HepG2 (cell line): ENCODE data around the gene SNAPIN. TPM values are rescaled to one million over a fixed set of nuclear protein-coding genes. Genes with fewer than 3 reads are reported as not detected.

Experiments
- REST ChIP-seq, 2 experiments: IDR thresholded peaks; 2 replicates each; pipeline ENCODE4 v1.6.1; 2011 to 2012; ENCODE audit warnings: low read length in 2 of 2, borderline replicate concordance in 1 of 2, low read depth in 1 of 2, mild to moderate bottlenecking in 1 of 2, moderate library complexity in 1 of 2
- ZKSCAN5 ChIP-seq: sonication (generic); formaldehyde crosslinking; IDR thresholded peaks from 2 replicates; pipeline ENCODE4 v1.5.1; 2020; ENCODE audit warnings: mild to moderate bottlenecking, missing genetic modification reagents
- ZNF572 ChIP-seq: sonication (generic); formaldehyde crosslinking; IDR thresholded peaks from 2 replicates; pipeline ENCODE4 v1.5.1; 2020; ENCODE audit warnings: mild to moderate bottlenecking, missing genetic modification reagents
- polyA plus RNA-seq, 8 experiments: library from polyadenylated mRNA; depleted of rRNA in 3 of 8; stranded (reverse) in 7 of 8; unstranded in 1 of 8; fragments of >200 nt; fragmentation: Illumina TruSeq in 4 of 8; extraction: Trizol in 4 of 8; gene quantifications; 2 replicates each; pipeline versions ENCODE4 v1.2.1 to v1.2.3, GENCODE V29; 2011 to 2016; ENCODE audit warnings: low read depth in 4 of 8, missing spikeins in 1 of 8, mixed read lengths in 1 of 8; ENCODE audit not compliant: insufficient read depth in 1 of 8
- total RNA-seq, 5 experiments: library from RNA; depleted of rRNA; stranded (reverse); fragments of >200 nt; fragmentation: Illumina TruSeq; extraction: Trizol; gene quantifications; 2 replicates each; pipeline ENCODE4 v1.2.3, GENCODE V29; 2016; ENCODE audit warnings: low read depth in 1 of 5
- TF ChIP-seq, protein P1 (sequence below): IDR thresholded peaks from 2 replicates; pipeline ENCODE4 v1.4.0; 2020; ENCODE audit warnings: mild to moderate bottlenecking, missing genetic modification reagents
- TF ChIP-seq, protein P2 (sequence below): sonication (generic); formaldehyde crosslinking; IDR thresholded peaks from 2 replicates; pipeline ENCODE4 v1.4.0; 2020; ENCODE audit warnings: mild to moderate bottlenecking, missing genetic modification reagents

Gene SNAPIN
- total and polyA plus RNA-seq, 2 of the 13 experiments (the other 11 are each of a cell fraction or from before 2014, with no cell fraction given): 23.9 to 25.7 TPM

DNA sequence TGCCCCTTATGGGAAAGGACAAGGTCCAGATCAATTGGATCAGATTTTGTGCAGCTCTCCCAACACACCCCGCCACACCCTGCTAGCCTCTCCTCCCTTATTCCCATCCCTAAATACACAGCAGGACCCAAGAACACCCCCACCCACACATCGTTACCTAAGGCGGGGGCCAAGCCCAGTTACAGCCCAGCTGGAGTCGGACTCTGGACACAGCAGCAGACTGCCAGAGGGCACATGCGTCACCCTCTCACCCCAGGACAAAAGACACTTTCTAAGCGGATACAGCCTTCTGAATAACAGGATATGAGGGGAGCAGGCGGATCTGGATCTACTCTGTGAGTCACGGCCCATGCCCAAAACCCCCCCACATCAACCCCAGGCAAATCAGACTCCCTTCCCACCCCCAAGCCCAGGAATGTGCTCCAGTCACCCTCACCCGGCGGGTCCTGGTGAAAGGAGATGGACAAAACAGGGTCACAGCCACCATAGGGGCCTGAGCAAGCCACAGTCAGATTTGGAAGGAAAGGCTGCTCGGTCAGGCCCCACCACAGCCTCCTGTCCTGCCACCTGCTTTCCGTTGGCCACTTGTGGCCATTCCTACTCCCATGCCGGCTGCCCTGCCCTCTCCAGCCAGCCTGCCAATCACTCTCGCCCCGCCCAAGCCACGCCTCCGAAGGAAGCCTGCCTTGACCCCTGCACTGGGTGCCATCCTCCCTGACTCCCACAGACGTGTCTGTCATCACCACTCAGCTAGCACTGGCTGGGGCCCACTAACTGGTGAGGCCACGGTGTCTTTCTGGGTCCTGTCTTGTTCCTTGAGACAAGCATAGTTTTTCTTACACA, 49.5 kb upstream of the SNAPIN start (continued):
- TF ChIP-seq, protein P1, sequence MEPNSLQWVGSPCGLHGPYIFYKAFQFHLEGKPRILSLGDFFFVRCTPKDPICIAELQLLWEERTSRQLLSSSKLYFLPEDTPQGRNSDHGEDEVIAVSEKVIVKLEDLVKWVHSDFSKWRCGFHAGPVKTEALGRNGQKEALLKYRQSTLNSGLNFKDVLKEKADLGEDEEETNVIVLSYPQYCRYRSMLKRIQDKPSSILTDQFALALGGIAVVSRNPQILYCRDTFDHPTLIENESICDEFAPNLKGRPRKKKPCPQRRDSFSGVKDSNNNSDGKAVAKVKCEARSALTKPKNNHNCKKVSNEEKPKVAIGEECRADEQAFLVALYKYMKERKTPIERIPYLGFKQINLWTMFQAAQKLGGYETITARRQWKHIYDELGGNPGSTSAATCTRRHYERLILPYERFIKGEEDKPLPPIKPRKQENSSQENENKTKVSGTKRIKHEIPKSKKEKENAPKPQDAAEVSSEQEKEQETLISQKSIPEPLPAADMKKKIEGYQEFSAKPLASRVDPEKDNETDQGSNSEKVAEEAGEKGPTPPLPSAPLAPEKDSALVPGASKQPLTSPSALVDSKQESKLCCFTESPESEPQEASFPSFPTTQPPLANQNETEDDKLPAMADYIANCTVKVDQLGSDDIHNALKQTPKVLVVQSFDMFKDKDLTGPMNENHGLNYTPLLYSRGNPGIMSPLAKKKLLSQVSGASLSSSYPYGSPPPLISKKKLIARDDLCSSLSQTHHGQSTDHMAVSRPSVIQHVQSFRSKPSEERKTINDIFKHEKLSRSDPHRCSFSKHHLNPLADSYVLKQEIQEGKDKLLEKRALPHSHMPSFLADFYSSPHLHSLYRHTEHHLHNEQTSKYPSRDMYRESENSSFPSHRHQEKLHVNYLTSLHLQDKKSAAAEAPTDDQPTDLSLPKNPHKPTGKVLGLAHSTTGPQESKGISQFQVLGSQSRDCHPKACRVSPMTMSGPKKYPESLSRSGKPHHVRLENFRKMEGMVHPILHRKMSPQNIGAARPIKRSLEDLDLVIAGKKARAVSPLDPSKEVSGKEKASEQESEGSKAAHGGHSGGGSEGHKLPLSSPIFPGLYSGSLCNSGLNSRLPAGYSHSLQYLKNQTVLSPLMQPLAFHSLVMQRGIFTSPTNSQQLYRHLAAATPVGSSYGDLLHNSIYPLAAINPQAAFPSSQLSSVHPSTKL (CRISPR knock-in tag): peak; percentile 18; the same call in 1 of the 2 replicates
- TF ChIP-seq, protein P2, sequence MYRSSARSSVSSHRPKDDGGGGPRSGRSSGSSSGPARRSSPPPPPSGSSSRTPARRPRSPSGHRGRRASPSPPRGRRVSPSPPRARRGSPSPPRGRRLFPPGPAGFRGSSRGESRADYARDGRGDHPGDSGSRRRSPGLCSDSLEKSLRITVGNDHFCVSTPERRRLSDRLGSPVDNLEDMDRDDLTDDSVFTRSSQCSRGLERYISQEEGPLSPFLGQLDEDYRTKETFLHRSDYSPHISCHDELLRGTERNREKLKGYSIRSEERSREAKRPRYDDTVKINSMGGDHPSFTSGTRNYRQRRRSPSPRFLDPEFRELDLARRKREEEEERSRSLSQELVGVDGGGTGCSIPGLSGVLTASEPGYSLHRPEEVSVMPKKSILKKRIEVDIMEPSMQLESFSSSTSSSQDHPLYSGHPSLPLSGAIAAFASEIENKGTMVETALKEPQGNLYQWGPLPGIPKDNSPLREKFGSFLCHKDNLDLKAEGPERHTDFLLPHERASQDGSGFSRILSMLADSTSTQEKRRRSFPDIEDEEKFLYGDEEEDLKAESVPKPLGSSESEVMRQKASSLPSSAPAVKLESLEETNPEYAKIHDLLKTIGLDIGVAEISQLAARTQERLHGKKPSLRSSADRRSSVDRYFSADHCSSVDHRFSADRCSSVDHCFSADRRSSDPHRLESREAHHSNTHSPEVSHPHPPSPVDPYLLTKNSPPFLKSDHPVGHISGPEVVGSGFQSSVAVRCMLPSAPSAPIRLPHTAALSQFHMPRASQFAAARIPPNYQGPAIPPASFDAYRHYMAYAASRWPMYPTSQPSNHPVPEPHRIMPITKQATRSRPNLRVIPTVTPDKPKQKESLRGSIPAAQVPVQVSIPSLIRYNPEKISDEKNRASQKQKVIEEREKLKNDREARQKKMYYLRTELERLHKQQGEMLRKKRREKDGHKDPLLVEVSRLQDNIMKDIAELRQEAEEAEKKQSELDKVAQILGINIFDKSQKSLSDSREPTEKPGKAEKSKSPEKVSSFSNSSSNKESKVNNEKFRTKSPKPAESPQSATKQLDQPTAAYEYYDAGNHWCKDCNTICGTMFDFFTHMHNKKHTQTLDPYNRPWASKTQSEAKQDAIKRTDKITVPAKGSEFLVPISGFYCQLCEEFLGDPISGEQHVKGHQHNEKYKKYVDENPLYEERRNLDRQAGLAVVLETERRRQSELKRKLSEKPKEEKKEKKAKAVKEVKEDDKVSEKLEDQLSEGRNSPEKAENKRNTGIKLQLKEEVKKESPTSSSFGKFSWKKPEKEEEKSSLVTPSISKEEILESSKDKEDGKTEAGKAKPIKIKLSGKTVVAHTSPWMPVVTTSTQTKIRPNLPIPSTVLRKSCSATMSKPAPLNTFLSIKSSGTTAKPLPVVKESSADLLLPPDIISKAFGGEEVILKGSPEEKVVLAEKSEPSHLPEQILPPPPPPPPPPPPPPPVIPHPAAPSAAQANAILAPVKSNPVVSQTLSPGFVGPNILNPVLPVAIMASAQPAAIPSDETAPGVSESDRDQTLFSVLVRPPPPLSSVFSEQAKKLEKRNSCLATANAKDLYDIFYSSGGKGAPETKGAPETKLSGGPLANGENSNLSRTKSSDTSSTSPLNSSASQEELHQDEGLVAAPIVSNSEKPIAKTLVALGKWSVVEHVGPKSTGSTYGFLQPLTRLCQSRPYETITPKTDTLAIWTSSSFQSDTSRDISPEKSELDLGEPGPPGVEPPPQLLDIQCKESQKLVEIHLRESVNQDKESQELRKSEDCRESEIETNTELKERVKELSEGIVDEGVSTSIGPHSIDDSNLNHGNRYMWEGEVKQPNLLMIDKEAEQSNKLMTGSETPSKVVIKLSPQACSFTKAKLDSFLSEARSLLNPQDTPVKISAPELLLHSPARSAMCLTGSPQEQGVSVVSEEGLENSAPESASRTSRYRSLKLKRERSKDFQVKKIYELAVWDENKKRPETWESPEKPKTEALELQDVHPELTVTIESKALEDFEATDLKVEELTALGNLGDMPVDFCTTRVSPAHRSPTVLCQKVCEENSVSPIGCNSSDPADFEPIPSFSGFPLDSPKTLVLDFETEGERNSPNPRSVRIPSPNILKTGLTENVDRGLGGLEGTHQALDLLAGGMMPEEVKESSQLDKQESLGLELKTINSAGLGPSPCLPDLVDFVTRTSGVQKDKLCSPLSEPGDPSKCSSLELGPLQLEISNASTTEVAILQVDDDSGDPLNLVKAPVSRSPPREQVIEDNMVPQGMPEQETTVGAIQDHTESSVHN (CRISPR knock-in tag): peak; percentile 57; the same call in 1 of the 2 replicates
- TF ChIP-seq ZNF572 (CRISPR knock-in tag) (peak; percentile 50; the same call in 1 of the 2 replicates), ZKSCAN5 (CRISPR knock-in tag) (peak; percentile 54; the same call in 1 of the 2 replicates), REST (IDR thresholded peaks at IDR 0.05; ENCODE audit: borderline replicate concordance in 1 of 2, low read depth in 1 of 2, low read length in 2 of 2) (0 out of 4 replicates have a peak, but pooled peaks of 1 of the 2 experiments have one; percentile 4)
